Ureter (tissue), 1 donor: ENCODE data around the gene NEDD1. TPM values are rescaled to one million over a fixed set of nuclear protein-coding genes. Genes with fewer than 3 reads are reported as not detected.

Experiments
- DNase-seq: peaks from one replicate; pipeline ENCODE4 v3.0.0-alpha.2; 2020; ENCODE audit warnings: low spot score
- total RNA-seq: library from RNA; stranded (reverse); gene quantifications from one replicate; pipeline ENCODE4 v1.2.4, GENCODE V29; 2023
- donor health status: DM: yes; HTN: yes; CAD: no.

NEDD1 gene, protein sequence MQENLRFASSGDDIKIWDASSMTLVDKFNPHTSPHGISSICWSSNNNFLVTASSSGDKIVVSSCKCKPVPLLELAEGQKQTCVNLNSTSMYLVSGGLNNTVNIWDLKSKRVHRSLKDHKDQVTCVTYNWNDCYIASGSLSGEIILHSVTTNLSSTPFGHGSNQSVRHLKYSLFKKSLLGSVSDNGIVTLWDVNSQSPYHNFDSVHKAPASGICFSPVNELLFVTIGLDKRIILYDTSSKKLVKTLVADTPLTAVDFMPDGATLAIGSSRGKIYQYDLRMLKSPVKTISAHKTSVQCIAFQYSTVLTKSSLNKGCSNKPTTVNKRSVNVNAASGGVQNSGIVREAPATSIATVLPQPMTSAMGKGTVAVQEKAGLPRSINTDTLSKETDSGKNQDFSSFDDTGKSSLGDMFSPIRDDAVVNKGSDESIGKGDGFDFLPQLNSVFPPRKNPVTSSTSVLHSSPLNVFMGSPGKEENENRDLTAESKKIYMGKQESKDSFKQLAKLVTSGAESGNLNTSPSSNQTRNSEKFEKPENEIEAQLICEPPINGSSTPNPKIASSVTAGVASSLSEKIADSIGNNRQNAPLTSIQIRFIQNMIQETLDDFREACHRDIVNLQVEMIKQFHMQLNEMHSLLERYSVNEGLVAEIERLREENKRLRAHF
- total RNA-seq, result 14.0 TPM

DNA sequence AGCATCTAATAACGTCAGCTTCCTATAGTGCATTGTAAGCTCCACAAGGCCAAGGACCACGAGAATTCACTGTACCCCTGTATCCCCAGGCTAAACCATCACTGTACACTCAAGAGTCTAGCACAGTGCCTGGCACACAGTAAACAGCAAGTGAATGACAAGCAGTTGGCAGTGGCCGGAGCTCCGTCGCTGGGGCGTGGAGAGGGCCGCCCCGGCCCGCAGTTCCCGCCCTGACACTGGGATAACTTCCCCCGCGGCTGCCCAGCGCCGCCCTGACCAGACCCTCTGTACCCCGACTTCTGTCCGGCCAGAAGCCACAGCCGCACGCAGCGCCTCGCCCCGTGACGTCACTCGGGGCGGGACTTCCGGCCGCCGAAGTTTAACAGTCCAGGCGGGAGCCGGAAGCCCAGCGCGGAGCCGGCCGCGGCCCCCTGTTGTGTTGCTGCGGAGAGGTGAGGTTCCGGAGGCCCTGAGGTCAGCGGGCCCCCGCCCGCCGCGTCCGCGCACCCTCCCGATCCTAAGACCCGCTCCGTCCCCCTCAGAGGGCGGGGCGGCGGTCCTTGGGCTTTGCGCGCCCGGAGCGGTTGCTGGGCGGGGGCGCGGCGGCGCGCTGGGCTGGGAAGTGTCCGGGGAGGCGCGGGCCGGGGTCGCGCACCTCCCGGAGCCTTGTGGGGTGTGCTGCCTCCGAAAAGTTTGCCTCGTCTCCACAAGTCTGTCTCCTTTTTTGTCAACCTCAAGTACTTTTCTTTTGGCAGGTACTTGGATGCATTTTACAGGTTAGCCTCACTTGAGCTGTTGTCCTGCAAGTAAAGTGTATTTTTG, at the start of gene NEDD1:
NEDD1 (plus strand) TSS at position 409 of the 822 bp plus-strand sequence. CDS start 2,503 bp downstream, outside the sequence.
- DNase-seq, result peak; percentile 84

DNA sequence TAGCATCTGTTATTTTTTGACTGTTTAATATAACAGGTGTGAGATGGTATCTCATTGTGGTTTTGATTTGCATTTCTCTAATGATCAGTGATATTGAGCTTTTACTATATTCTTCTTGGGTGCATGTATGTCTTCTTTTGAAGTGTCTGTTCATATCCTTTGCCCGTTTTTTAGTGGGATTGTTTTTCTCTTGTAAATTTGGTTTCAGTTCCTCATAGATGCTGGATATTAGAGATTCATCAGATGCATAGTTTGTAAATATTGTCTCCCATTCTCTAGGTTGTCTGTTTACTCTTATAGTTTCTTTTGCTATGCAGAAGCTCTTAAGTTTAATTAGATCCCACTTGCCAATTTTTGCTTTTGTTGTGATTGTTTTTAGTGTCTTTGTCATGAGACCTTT, 48.9 kb upstream of the NEDD1 start:
- DNase-seq, result no peak

DNA sequence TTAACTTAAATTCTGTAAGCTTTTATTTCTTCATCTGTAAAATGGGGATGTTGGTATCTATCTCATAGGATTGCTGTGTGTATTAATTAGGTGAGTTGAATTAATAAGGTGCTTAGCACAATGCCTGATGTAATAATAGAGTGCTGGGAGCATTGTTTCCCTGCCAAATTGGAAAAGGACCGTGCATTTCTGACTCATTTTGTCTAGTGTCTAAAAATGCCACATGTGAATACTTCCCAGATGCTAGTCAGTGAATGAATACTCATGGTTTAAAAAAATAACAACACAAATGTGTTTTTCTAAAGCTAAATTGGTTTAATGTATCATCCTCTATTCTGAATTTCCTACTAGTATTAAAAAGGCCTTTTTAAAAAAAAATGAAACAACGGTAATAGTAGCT, 45.4 kb upstream of the NEDD1 start:
- no peak for DNase-seq

DNA sequence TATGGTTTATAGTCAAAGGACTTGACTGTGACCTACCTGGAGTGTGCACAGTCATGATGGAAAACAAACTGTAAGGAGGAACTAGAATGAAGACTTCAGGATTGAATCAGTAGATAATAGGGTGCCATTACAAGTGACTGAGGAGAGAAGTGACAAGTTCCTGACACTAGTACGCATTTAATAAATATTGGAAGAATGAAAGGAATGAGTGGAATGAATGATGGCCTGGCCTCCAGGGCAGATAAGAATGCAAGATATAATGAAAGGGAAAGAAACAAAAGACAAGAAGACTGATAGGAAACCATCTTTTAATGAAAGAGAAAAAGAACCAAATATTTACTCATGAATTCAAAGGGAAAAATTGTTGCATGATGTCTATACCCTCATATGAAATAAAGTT, 44.7 kb upstream of the NEDD1 start:
- no peak for DNase-seq

DNA sequence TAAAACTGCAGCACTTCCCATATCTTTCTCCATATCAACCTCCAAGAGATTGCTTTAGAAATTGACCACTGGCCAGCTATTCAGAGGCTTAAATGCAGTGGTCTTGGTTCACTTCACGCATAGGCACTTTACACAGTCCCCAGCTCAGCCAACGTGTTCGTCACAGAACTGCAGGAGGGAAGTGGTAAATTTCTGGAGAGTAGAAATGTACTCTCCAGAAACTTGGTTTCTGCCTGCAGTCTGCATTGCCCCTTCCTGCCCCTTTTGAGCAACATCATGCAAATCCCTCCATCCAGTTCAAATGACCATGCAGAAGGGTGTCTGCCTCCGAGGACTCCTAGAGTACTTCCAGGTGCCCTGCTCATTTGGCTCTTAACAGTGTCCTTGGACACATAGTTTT, 42.7 kb upstream of the NEDD1 start:
- DNase-seq, result no peak

- DNase-seq, result no peak
These were observed 40.1 kb upstream of the NEDD1 start for GRCh38 chr12:96866801-96867590.

- no peak for DNase-seq
These were observed 36.1 kb upstream of the NEDD1 start for GRCh38 chr12:96870946-96871345.

- DNase-seq, result no peak
These were observed 34.1 kb upstream of the NEDD1 start for GRCh38 chr12:96872961-96873360.

GRCh38 chr12:96874211-96874610, 32.8 kb upstream of the NEDD1 start:
- DNase-seq, result no peak

GRCh38 chr12:96876966-96877365, 30.1 kb upstream of the NEDD1 start:
- DNase-seq, result no peak

DNA sequence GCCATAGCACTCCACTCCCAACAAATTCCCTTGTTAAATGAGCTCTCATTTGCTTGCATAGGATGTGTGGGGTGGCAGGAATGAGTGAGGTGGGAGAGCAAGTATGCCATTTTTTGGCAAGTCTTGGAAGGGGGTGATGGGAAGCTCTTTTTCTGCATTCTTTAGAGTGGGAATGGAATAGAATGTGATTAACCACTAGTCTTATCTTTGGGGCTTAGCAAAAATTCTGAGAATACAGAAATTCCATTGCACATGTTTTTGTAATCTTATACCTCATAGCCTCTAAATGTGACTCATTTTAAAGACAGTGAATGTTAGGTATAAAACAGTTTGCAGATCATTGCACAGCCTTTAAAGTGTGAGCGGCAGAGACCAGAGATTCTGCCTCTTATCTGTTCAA, 28.4 kb upstream of the NEDD1 start:
- DNase-seq, result no peak

DNA sequence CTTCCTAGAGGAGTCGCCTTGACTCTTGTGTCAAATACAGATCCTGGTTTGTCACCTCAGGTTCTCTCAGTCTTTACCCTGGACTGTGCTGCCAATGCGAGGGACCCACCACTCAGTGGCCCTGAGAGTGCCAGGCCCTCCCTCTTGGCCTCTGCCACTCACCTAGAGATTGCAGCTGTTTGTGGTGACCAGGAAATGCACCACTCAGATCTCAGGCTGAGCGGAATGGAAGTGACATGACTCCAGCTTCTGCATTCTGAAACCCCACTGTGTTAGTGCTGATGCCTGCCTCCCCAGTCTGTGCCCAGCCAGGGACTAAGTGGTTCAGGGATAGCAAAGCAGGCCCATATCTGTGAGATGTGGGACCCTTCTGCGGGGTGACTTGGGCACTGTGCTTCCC, 27.8 kb upstream of the NEDD1 start:
- no peak for DNase-seq

DNA sequence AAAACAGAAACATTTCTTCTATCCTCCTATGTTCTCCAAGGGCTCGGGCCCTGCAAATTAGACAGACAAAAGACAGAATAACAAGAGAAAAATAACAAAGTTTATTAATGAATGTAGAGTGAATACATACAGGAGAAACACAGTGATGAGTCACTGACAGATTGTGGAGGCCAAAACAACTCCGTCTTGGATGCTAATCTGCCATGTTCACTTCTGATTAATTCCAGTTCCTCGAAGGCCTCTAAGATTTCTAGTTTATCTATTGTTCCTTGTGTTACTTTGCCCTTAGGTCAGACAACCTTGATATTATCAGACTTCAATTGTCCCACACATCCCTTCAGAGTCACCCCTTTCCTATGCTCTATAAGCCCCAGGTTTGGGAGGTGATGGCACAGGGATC, 26.8 kb upstream of the NEDD1 start:
- DNase-seq, result no peak

- no peak for DNase-seq
These were observed 25.4 kb upstream of the NEDD1 start for GRCh38 chr12:96881608-96882007.

DNA sequence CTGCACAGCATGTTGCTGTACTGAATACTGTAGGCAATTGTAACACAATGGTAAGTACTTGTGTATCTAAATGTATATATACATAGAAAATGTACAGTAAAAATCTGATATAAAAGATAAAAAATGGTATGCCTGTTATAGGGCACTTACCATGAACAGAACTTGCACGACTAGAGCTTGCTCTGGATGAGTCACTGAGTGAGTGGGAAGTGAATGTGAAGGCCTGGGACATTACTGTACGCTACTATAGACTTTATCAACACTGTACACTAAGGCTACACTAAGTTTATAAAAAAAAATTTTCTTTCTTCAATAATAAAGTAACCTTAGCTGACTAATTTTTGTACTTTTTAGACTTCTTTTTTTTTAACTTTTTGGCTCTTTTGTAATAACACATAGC, 24.2 kb upstream of the NEDD1 start:
- no peak for DNase-seq

DNA sequence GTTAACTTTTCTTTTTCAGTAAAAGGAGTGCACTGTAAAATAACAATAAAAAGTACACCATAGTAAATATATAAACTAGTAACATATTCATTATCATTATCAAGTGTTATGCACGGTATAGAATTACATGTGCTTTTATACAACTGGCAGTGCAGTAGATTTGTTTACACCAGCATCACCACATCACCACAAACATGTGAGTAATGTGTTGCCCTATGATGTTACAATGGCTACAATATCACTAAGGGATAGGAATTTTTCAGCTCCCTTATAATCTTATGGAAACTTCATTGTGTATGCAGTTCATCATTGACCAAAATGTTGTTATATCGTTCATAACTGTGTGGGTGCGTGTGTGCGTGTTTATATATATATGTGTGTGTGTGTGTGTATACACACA, 23.5 kb upstream of the NEDD1 start:
- DNase-seq, result no peak

- DNase-seq, result no peak
These were observed 19.9 kb upstream of the NEDD1 start for GRCh38 chr12:96886998-96887677.

DNA sequence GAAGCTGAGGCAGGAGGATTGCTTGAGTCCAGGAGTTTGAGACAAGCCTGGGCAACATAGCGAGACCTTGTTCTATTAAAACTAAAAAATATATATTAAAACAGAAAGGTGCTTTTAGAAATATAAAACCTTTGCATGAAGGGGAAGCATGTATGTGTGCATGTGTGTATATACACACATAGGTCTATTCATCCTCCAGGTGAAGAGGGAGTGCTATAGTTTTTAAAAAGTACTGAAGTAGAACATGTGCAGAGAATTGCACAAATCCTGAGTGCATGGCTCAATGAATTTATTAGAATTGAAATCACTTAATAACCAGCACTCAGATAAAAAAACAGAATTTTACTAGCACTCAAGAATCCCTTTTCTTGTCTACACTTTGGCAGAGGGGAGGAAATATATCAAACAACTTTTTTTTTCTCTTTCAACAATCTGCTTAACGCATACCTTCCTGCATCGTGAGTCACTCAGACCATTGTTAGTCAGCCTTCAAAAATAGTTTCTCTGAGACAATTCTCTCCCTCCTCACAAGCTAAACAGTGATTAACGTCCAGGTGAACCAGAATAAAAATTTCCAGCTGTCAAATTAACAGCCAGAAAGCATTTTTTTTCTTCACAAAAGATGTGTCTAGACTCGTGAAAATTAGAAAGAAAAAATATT, 17.7 kb upstream of the NEDD1 start:
- DNase-seq, result no peak

DNA sequence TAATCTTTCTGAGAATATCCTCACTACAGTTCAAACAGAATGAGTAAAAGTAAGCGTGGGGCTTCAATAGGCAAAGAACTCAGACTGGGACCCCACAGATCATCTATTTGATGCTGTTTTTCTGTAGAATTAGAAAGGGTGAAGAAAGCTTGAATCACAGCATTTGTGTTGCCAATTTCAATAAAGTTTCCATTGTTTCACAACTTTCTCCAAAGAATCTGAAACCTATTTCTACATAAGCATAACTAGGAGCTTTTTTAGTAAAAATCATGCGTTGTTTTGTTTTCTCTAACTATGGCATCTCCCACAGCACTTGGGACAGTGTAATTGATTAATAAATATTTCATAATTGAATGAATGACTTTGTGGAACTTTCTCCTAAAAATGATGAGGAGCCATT, 16.7 kb upstream of the NEDD1 start:
- no peak for DNase-seq

DNA sequence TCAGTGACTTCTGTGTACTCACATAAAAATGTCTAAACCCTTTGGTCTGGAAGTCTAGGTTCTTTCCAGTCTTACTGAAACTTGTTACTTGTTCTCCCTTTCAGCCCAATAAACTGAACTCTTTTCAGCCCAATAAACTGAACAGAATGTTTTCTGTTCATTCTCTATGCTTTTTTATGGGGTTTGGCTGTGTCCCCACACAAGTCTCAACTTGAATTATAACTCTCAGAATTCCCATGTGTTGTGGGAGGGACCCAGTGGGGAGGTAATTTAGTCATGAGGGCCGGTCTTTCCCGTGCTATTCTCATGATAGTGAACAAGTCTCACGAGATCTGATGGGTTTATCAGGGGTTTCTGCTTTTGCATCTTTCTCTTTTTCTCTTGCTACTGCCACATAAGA, 15.0 kb upstream of the NEDD1 start:
- DNase-seq, result no peak

DNA sequence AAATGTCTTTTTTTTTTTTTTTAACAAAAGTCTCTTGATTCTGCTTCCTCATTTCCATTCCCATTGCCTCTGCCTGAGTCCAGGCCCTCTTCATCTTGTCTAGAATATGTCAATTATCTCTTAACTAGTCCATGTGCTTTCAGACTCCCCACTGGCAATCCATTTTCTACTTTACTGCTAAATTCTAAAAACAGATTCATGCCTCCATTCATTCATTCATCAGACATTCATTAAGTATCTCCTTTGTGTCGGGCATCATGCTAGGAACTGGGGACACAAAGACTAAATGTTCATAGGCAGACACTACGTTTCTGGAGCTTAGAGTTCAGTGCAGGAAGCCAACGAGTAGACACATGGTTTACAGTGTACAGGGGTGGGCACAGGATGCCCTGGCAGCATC, 9.6 kb upstream of the NEDD1 start:
- no peak for DNase-seq
